Diencephalon (tissue), 1 donor: Measurements from ENCODE around the gene RRAGD. TPM values are rescaled to one million over a fixed set of nuclear protein-coding genes. Genes with fewer than 3 reads are reported as not detected.

Source experiments
- total RNA-seq: library from RNA; depleted of rRNA; stranded (reverse); fragments of >200 nt; gene quantifications from one replicate; pipeline ENCODE4 v1.2.3, GENCODE V29; 2014

Gene RRAGD, protein sequence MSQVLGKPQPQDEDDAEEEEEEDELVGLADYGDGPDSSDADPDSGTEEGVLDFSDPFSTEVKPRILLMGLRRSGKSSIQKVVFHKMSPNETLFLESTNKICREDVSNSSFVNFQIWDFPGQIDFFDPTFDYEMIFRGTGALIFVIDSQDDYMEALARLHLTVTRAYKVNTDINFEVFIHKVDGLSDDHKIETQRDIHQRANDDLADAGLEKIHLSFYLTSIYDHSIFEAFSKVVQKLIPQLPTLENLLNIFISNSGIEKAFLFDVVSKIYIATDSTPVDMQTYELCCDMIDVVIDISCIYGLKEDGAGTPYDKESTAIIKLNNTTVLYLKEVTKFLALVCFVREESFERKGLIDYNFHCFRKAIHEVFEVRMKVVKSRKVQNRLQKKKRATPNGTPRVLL
- 61.1 TPM for total RNA-seq

GRCh38 chr6:89412071-89413005 lies at the start of gene RRAGD:
Gene RRAGD (minus strand): TSS chr6:89412273. CDS start chr6:89411993, 280 bp downstream.

GRCh38 chr6:89432875-89433251 lies 20.8 kb upstream of the RRAGD start, which contains the start of gene ANKRD6:
Gene ANKRD6 (plus strand): TSS chr6:89433152. CDS start chr6:89566977, 133,825 bp downstream.

GRCh38 chr6:89352278-89353117 lies 59.6 kb downstream of the RRAGD start, which contains the start of gene UBE2J1:
Gene UBE2J1 (minus strand): TSS chr6:89352722. CDS start chr6:89352569, 153 bp downstream.

DNA sequence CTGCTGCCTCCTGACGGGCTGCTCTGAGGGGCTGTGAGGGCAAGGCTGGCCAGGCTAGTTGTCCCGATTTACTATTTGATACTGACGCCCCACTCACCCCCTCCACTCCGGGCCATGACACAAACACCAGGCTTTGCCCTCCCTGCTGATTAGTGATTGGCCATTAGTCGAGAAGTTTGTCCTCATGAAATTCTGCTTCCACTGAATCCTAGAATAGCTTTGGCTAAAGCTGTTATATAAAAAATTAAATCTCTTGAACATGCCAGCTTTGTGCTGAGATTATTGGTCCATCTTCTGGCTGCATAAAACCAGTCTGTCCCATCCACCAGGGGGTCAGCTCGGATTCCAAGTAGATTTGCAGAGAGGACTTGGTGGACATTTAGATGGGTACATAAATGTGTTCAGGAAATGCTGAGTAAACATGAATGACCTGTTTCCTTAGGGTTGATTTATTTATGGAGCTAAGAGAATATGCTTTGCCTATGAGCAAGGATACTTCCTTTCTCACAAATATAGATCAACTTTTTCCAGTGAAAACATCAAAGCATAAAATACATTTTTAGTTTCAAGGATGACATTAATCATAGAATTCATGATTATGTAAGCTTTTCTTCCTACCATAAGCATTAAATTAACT lies 96.7 kb downstream of the RRAGD start, which contains the start of gene GABRR2:
GABRR2 (minus strand) TSS at position 51 of the 637 bp plus-strand sequence. CDS start 134 bp downstream, outside the sequence.

Other genes starting within 250 kb of the RRAGD start
- 0.46 TPM for gene GABRR1, start 194.9 kb downstream of the RRAGD start, total RNA-seq
- gene GABRR2, start 97.0 kb downstream of the RRAGD start, total RNA-seq: not detected
- gene UBE2J1, start 59.6 kb downstream of the RRAGD start, total RNA-seq: 57.2 TPM
- 66.2 TPM for gene ANKRD6, start 20.9 kb upstream of the RRAGD start, total RNA-seq
- gene LYRM2, start 226.5 kb upstream of the RRAGD start, total RNA-seq: 32.3 TPM